NCI-H1930 (cell line): Measurements from ENCODE around the gene ZSCAN18.

Experiments
- DNase-seq, 2 experiments: peaks; one replicate each; lab custom pipeline; 2025; lab: John Stamatoyannopoulos, UW

The ZSCAN18 gene

GRCh38 chr19:58042495-58043340, 55.3 kb downstream of the ZSCAN18 start:
- DNase-seq, result no peak

DNA sequence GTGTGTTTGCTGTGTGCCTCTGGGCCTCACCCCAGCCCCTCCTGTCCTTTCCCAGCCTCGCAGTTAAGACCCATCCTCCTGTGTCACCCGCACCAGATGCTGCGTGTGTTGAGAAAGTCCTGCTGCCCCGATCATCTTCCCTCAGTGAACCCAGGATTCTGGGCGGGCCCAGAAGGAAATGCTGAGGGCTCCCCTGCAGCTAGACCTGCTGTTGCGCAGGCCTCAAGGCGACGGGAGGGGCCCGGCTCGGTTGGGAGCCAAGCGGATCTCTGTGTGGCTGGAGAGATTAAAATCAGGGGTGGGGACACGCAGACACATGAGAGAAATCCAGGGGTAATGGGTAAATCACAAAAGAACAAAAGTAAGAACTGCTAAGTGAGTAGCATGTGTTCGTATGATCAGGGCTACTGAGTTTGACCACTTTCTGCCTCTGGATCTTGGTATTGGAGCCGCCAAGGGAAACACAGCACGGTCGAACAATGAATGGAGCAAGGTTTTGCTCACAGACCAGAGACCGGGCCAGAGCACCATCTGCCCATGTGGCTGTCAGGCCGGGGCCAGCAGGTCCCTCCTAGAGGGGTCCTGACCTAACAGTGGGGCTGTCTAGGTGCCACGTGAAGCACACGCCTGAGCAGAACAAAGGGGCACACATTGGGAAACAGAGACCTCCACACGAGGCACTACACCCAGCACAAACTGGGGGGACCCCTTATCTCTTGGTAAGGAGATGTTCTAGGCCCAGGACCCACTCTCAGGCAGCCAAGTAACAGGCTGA, 57.1 kb downstream of the ZSCAN18 start:
- DNase-seq, result no peak

- no peak for DNase-seq
Measured at GRCh38 chr19:58038688-58039204, 59.3 kb downstream of the ZSCAN18 start.

- no peak for DNase-seq
Measured at GRCh38 chr19:58037927-58038687, 59.9 kb downstream of the ZSCAN18 start.

- no peak for DNase-seq
Measured at GRCh38 chr19:58035863-58036262, 62.2 kb downstream of the ZSCAN18 start.

DNA sequence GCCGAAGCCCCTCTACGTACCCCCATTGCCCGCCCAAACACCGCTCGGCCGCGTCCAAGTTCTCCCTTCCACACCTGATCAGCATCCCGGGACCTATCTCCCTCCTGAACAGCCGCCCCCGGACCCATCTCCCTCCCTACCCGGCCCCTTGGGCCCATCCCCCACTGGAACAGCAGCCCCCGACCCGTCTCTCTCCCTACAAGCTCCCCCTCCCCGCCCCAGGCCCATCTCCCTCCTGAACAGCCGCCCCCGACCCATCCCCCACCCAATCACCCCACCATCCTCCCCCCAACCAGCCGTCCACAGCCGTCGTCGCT, 63.6 kb downstream of the ZSCAN18 start:
- DNase-seq, result no peak
